Neural cell (in vitro differentiated cells): ENCODE measurements around the gene RAE1. TPM values are rescaled to one million over a fixed set of nuclear protein-coding genes. Genes with fewer than 3 reads are reported as not detected.

ENCODE experiments used
- H2AFZ ChIP-seq: fragments of 200-600, 300-800 bp; sonication (generic), shearing (Covaris generic); 2 replicates; pipeline ENCODE4 v1.6.0; 2014; ENCODE audit warnings: low read depth, mild to moderate bottlenecking, antibody characterized with exemption, low read length, moderate library complexity
- H3F3A ChIP-seq: fragments of 200-600 bp; shearing (Covaris generic); 2 replicates; pipeline ENCODE4 v1.6.1; 2016; ENCODE audit warnings: mild to moderate bottlenecking, moderate library complexity, mixed read lengths, antibody characterized with exemption, low read length; ENCODE audit not compliant: insufficient read depth, poor library complexity, severe bottlenecking
- H3K27ac ChIP-seq: fragments of 200-600, 300-800 bp; sonication (generic), shearing (Covaris generic); 2 replicates; pipeline ENCODE4 v1.5.1; 2014; ENCODE audit warnings: mild to moderate bottlenecking, low read length, moderate library complexity
- H3K27me3 ChIP-seq: fragments of 300-800, 200-600 bp; sonication (generic), shearing (Covaris generic); 2 replicates; pipeline ENCODE4 v1.6.0; 2014; ENCODE audit warnings: mild to moderate bottlenecking, low read depth, low read length, moderate library complexity; ENCODE audit not compliant: insufficient read depth
- H3K36me3 ChIP-seq: fragments of 300-800, 200-600 bp; sonication (generic), shearing (Covaris generic); 2 replicates; pipeline ENCODE4 v1.5.1; 2014; ENCODE audit warnings: mild to moderate bottlenecking, antibody characterized with exemption, low read length, moderate library complexity; ENCODE audit not compliant: insufficient read depth
- H3K4me2 ChIP-seq: fragments of 300-800, 200-600 bp; sonication (generic), shearing (Covaris generic); 2 replicates; pipeline ENCODE4 v1.6.0; 2014; ENCODE audit warnings: mild to moderate bottlenecking, low read length
- H3K4me3 ChIP-seq: fragments of 300-800, 200-600 bp; sonication (generic), shearing (Covaris generic); 2 replicates; pipeline ENCODE4 v1.5.1; 2014; ENCODE audit warnings: mild to moderate bottlenecking, low read length, moderate library complexity
- H3K79me2 ChIP-seq: fragments of 200-600 bp; shearing (Covaris generic); replicated peaks from 2 replicates; pipeline ENCODE4 v1.6.0; 2014; ENCODE audit warnings: mild to moderate bottlenecking, low read length, moderate library complexity; ENCODE audit not compliant: insufficient read depth
- H3K9ac ChIP-seq: fragments of 300-800, 200-600 bp; sonication (generic), shearing (Covaris generic); 2 replicates; pipeline ENCODE4 v1.6.1; 2016; ENCODE audit warnings: mild to moderate bottlenecking, low read length, mixed read lengths
- H3K9me2 ChIP-seq: fragments of 200-600 bp; shearing (Covaris generic); 2 replicates; pipeline ENCODE4 v1.6.1; 2016; ENCODE audit warnings: mild to moderate bottlenecking, low read length, mixed read lengths; ENCODE audit not compliant: insufficient read depth
- H3K9me3 ChIP-seq: fragments of 200-600, 300-800 bp; sonication (generic), shearing (Covaris generic); 2 replicates; pipeline ENCODE4 v1.6.1; 2016; ENCODE audit warnings: mild to moderate bottlenecking, mixed run types, low read length, moderate library complexity, mixed read lengths
- H4K20me1 ChIP-seq: fragments of 200-600 bp; shearing (Covaris generic); 2 replicates; pipeline ENCODE4 v1.6.1; 2016; ENCODE audit warnings: mild to moderate bottlenecking, mixed run types; ENCODE audit not compliant: insufficient read depth
- EP300 ChIP-seq: fragments of 450-650 bp; conservative IDR thresholded peaks from 2 replicates; pipeline ENCODE4 v1.6.1; 2014; ENCODE audit warnings: antibody characterized with exemption, mild to moderate bottlenecking, moderate library complexity; ENCODE audit not compliant: poor library complexity, severe bottlenecking
- EZH2 ChIP-seq: fragments of 200-600, 300-800 bp; shearing (Covaris generic), sonication (generic); IDR thresholded peaks from 2 replicates; pipeline ENCODE4 v1.6.1; 2014; ENCODE audit warnings: antibody characterized with exemption, low read length, borderline replicate concordance, mild to moderate bottlenecking; ENCODE audit not compliant: insufficient read depth, poor library complexity, severe bottlenecking
- MXI1 ChIP-seq: fragments of 450-650 bp; conservative IDR thresholded peaks from 2 replicates; pipeline ENCODE4 v1.6.1; 2014; ENCODE audit warnings: antibody characterized with exemption, mild to moderate bottlenecking; ENCODE audit not compliant: poor library complexity, severe bottlenecking
- POLR2AphosphoS5 ChIP-seq: IDR thresholded peaks from 2 replicates; pipeline ENCODE4 v1.6.1; 2012
- RAD21 ChIP-seq: fragments of 450-650 bp; conservative IDR thresholded peaks from 2 replicates; pipeline ENCODE4 v1.6.1; 2014; ENCODE audit warnings: antibody characterized with exemption, mild to moderate bottlenecking, moderate library complexity
- SMC3 ChIP-seq: fragments of 450-650 bp; conservative IDR thresholded peaks from 2 replicates; pipeline ENCODE4 v1.6.1; 2014; ENCODE audit warnings: antibody characterized with exemption, mild to moderate bottlenecking, moderate library complexity; ENCODE audit not compliant: poor library complexity
- TAF1 ChIP-seq: IDR thresholded peaks from 2 replicates; pipeline ENCODE4 v1.6.1; 2012; ENCODE audit warnings: low read depth
- polyA plus RNA-seq: library from polyadenylated mRNA; depleted of rRNA; stranded (reverse); fragments of >200 nt; gene quantifications from 2 replicates; pipeline ENCODE4 v1.2.3, GENCODE V29; 2014
- TF ChIP-seq, protein P1 (sequence below): fragments of 450-650 bp; IDR thresholded peaks from 2 replicates; pipeline ENCODE4 v1.5.1; 2014; ENCODE audit warnings: antibody characterized with exemption, mild to moderate bottlenecking, moderate library complexity; ENCODE audit not compliant: poor library complexity, severe bottlenecking
- TF ChIP-seq, protein P2 (sequence below): IDR thresholded peaks from 2 replicates; pipeline ENCODE4 v1.6.1; 2012; ENCODE audit warnings: borderline replicate concordance

The RAE1 gene
- polyA plus RNA-seq, 1 donor from 2014 or later = 134 TPM

DNA sequence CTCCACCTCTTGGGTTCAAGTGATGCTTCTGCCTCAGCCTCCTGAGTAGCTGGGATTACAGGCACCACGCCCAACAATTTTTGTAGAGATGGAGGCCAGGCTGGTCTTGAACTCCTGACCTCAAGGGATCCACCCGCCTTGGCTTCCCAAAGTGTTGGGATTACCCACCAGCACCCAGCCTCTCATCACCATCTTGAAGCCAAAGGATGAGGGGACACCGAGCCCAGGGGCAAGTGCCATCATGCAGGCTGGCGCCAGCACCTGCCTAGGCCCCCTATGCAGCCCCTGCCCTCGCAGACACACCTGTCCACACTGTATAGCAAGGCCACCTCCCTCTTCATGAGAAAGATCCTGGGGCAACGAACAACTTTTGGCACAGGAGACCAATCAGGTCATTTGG is 34.9 kb downstream of the RAE1 start:
- no peak for TF ChIP-seq MXI1
- TF ChIP-seq EP300 = no peak
- TF ChIP-seq RAD21 = no peak
- no peak for TF ChIP-seq SMC3
- TF ChIP-seq, protein P1, sequence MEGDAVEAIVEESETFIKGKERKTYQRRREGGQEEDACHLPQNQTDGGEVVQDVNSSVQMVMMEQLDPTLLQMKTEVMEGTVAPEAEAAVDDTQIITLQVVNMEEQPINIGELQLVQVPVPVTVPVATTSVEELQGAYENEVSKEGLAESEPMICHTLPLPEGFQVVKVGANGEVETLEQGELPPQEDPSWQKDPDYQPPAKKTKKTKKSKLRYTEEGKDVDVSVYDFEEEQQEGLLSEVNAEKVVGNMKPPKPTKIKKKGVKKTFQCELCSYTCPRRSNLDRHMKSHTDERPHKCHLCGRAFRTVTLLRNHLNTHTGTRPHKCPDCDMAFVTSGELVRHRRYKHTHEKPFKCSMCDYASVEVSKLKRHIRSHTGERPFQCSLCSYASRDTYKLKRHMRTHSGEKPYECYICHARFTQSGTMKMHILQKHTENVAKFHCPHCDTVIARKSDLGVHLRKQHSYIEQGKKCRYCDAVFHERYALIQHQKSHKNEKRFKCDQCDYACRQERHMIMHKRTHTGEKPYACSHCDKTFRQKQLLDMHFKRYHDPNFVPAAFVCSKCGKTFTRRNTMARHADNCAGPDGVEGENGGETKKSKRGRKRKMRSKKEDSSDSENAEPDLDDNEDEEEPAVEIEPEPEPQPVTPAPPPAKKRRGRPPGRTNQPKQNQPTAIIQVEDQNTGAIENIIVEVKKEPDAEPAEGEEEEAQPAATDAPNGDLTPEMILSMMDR = no peak
- no peak for TF ChIP-seq TAF1
- TF ChIP-seq EZH2 = no peak
- TF ChIP-seq, protein P2, sequence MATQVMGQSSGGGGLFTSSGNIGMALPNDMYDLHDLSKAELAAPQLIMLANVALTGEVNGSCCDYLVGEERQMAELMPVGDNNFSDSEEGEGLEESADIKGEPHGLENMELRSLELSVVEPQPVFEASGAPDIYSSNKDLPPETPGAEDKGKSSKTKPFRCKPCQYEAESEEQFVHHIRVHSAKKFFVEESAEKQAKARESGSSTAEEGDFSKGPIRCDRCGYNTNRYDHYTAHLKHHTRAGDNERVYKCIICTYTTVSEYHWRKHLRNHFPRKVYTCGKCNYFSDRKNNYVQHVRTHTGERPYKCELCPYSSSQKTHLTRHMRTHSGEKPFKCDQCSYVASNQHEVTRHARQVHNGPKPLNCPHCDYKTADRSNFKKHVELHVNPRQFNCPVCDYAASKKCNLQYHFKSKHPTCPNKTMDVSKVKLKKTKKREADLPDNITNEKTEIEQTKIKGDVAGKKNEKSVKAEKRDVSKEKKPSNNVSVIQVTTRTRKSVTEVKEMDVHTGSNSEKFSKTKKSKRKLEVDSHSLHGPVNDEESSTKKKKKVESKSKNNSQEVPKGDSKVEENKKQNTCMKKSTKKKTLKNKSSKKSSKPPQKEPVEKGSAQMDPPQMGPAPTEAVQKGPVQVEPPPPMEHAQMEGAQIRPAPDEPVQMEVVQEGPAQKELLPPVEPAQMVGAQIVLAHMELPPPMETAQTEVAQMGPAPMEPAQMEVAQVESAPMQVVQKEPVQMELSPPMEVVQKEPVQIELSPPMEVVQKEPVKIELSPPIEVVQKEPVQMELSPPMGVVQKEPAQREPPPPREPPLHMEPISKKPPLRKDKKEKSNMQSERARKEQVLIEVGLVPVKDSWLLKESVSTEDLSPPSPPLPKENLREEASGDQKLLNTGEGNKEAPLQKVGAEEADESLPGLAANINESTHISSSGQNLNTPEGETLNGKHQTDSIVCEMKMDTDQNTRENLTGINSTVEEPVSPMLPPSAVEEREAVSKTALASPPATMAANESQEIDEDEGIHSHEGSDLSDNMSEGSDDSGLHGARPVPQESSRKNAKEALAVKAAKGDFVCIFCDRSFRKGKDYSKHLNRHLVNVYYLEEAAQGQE = no peak
- TF ChIP-seq POLR2AphosphoS5 = no peak
- H2AFZ ChIP-seq = no peak overlapping the region

DNA sequence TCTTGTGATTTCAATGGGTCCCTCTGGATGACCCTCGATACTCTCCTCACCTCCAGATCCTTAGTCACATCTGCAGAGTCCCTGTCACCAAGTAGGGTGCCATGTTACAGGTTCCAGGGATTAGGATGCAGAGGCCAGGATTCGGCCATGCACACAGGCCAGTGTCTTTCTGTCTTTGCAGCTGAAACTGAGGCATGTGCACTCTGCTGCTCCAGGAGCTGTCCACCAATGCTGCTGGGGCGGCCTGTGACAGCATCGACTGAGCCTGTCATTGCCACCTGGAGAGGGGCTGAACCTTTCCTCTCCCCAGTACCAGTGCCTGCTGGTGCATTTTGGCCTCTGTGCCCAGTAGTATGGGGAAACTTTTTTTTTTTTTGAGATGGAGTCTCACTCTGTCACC is 35.7 kb downstream of the RAE1 start:
- H3K27me3 ChIP-seq = peaks cover 8% of the 10 kb centered on the region
- no peak overlapping the region for H2AFZ ChIP-seq
- TF ChIP-seq EP300 (no peak), POLR2AphosphoS5 (no peak), MXI1 (no peak), TAF1 (no peak), EZH2 (no peak), RAD21 (no peak), SMC3 (no peak)
- TF ChIP-seq, protein P1 = no peak
- TF ChIP-seq, protein P2 = no peak
- H3K4me3 ChIP-seq = no peak overlapping the region
- H3K79me2 ChIP-seq = no peaks in the 10 kb centered on the region
- no peaks in the 10 kb centered on the region for H3K36me3 ChIP-seq
- no peaks in the 10 kb centered on the region for H3F3A ChIP-seq
- H3K27ac ChIP-seq = no peak overlapping the region
- no peaks in the 10 kb centered on the region for H3K9me2 ChIP-seq
- H3K4me2 ChIP-seq = no peak overlapping the region
- no peak overlapping the region for H3K9ac ChIP-seq
- no peaks in the 10 kb centered on the region for H3K9me3 ChIP-seq
- no peaks in the 10 kb centered on the region for H4K20me1 ChIP-seq

More for the DNA sequence above, 34.9 kb downstream of the RAE1 start:
- Histone ChIP-seq H3K36me3 (no peaks in the 10 kb centered on the region), H3K9me2 (no peaks in the 10 kb centered on the region), H3K4me3 (no peak overlapping the region), H3F3A (no peaks in the 10 kb centered on the region), H3K9me3 (no peaks in the 10 kb centered on the region), H3K79me2 (no peaks in the 10 kb centered on the region), H3K27ac (no peak overlapping the region), H3K27me3 (peaks cover 7% of the 10 kb centered on the region), H3K9ac (no peak overlapping the region), H3K4me2 (no peak overlapping the region), H4K20me1 (no peaks in the 10 kb centered on the region)
